HEK293 (cell line): ENCODE measurements around the gene SIK3.

Experiments
- HOXC10 ChIP-seq: sonication (generic); formaldehyde crosslinking; IDR thresholded peaks from 2 replicates; pipeline ENCODE4 v1.8.1; 2023; ENCODE audit warnings: mild to moderate bottlenecking, missing genetic modification reagents
- KLF8 ChIP-seq: fragments of 450-650 bp; formaldehyde crosslinking; IDR thresholded peaks from 2 replicates; pipeline ENCODE4 v1.5.1; 2016; ENCODE audit warnings: missing biosample characterization, missing genetic modification characterization
- KLF9 ChIP-seq: fragments of 450-650 bp; formaldehyde crosslinking; IDR thresholded peaks from 2 replicates; pipeline ENCODE4 v1.5.1; 2016; ENCODE audit warnings: missing biosample characterization, missing genetic modification characterization, low read depth
- OVOL3 ChIP-seq: fragments of 450-650 bp; formaldehyde crosslinking; IDR thresholded peaks from 2 replicates; pipeline ENCODE4 v1.5.1; 2016; ENCODE audit warnings: missing biosample characterization, missing genetic modification characterization
- SP2 ChIP-seq: fragments of 450-650 bp; formaldehyde crosslinking; IDR thresholded peaks from 2 replicates; pipeline ENCODE4 v1.5.1; 2016; ENCODE audit warnings: missing biosample characterization, missing genetic modification characterization
- SP7 ChIP-seq: fragments of 450-650 bp; formaldehyde crosslinking; IDR thresholded peaks from 2 replicates; pipeline ENCODE4 v1.5.1; 2016; ENCODE audit warnings: missing biosample characterization, missing genetic modification characterization
- TRIM28 ChIP-seq: IDR thresholded peaks from 2 replicates; pipeline ENCODE4 v1.6.1; 2011; ENCODE audit warnings: low read length, control low read depth, borderline replicate concordance
- WT1 ChIP-seq: fragments of 450-650 bp; formaldehyde crosslinking; IDR thresholded peaks from 2 replicates; pipeline ENCODE4 v1.5.1; 2016; ENCODE audit warnings: missing biosample characterization, missing genetic modification characterization
- ZBTB1 ChIP-seq: fragments of 450-650 bp; formaldehyde crosslinking; IDR thresholded peaks from 2 replicates; pipeline ENCODE4 v1.5.1; 2016; ENCODE audit warnings: missing biosample characterization, missing genetic modification characterization
- ZIC2 ChIP-seq: fragments of 450-650 bp; formaldehyde crosslinking; IDR thresholded peaks from 2 replicates; pipeline ENCODE4 v1.5.1; 2016; ENCODE audit warnings: missing biosample characterization, missing genetic modification characterization
- ZNF132 ChIP-seq: fragments of 450-650 bp; formaldehyde crosslinking; IDR thresholded peaks from 2 replicates; pipeline ENCODE4 v1.5.1; 2017; ENCODE audit warnings: missing biosample characterization, missing genetic modification characterization, borderline replicate concordance
- ZNF138 ChIP-seq: fragments of 450-650 bp; formaldehyde crosslinking; IDR thresholded peaks from 2 replicates; pipeline ENCODE4 v1.5.1; 2016; ENCODE audit warnings: missing biosample characterization, missing genetic modification characterization, borderline replicate concordance
- ZNF16 ChIP-seq: fragments of 450-650 bp; formaldehyde crosslinking; IDR thresholded peaks from 2 replicates; pipeline ENCODE4 v1.5.1; 2016; ENCODE audit warnings: low read depth, missing biosample characterization, missing genetic modification characterization
- ZNF184 ChIP-seq: fragments of 450-650 bp; IDR thresholded peaks from 2 replicates; pipeline ENCODE4 v1.5.1; 2018; ENCODE audit warnings: missing biosample characterization, mild to moderate bottlenecking, missing genetic modification characterization
- ZNF2 ChIP-seq: fragments of 450-650 bp; formaldehyde crosslinking; IDR thresholded peaks from 2 replicates; pipeline ENCODE4 v1.5.1; 2016; ENCODE audit warnings: missing biosample characterization, missing genetic modification characterization
- ZNF521 ChIP-seq: fragments of 450-650 bp; formaldehyde crosslinking; IDR thresholded peaks from 2 replicates; pipeline ENCODE4 v1.5.1; 2017; ENCODE audit warnings: missing biosample characterization, mild to moderate bottlenecking, missing genetic modification characterization
- ZNF561 ChIP-seq: fragments of 450-650 bp; IDR thresholded peaks from 2 replicates; pipeline ENCODE4 v1.5.1; 2018; ENCODE audit warnings: missing biosample characterization, missing genetic modification characterization, borderline replicate concordance
- ZNF596 ChIP-seq: fragments of 450-650 bp; IDR thresholded peaks from 2 replicates; pipeline ENCODE4 v1.5.0; 2018; ENCODE audit warnings: missing biosample characterization, mild to moderate bottlenecking, missing genetic modification characterization, moderate library complexity
- ZNF664 ChIP-seq: fragments of 450-650 bp; formaldehyde crosslinking; IDR thresholded peaks from 2 replicates; pipeline ENCODE4 v1.5.1; 2016; ENCODE audit warnings: missing biosample characterization, missing genetic modification characterization
- ZNF76 ChIP-seq: fragments of 450-650 bp; formaldehyde crosslinking; IDR thresholded peaks from 2 replicates; pipeline ENCODE4; 2016; ENCODE audit warnings: low read depth, missing biosample characterization, missing genetic modification characterization, borderline replicate concordance
- ZNF768 ChIP-seq: fragments of 450-650 bp; formaldehyde crosslinking; IDR thresholded peaks from 2 replicates; pipeline ENCODE4 v1.5.1; 2018; ENCODE audit warnings: missing biosample characterization, mild to moderate bottlenecking, missing genetic modification characterization
- TF ChIP-seq, protein P1 (sequence below): fragments of 450-650 bp; formaldehyde crosslinking; IDR thresholded peaks from 2 replicates; pipeline ENCODE4 v1.5.1; 2016; ENCODE audit warnings: missing biosample characterization, missing genetic modification characterization
- TF ChIP-seq, protein P2 (sequence below): fragments of 450-650 bp; formaldehyde crosslinking; IDR thresholded peaks from 2 replicates; pipeline ENCODE4 v1.5.1; 2017; ENCODE audit warnings: missing biosample characterization, missing genetic modification characterization
- TF ChIP-seq, protein P3 (sequence below): fragments of 450-650 bp; formaldehyde crosslinking; IDR thresholded peaks from 2 replicates; pipeline ENCODE4; 2016; ENCODE audit warnings: missing biosample characterization, missing genetic modification characterization
- TF ChIP-seq, protein P4 (sequence below): fragments of 450-650 bp; formaldehyde crosslinking; IDR thresholded peaks from 2 replicates; pipeline ENCODE4 v1.5.1; 2016; ENCODE audit warnings: missing biosample characterization, missing genetic modification characterization
- TF ChIP-seq, protein P5 (sequence below): fragments of 450-650 bp; formaldehyde crosslinking; conservative IDR thresholded peaks from 2 replicates; pipeline ENCODE4 v1.5.1; 2016; ENCODE audit warnings: low read depth, missing biosample characterization, missing genetic modification characterization

SIK3 gene

DNA sequence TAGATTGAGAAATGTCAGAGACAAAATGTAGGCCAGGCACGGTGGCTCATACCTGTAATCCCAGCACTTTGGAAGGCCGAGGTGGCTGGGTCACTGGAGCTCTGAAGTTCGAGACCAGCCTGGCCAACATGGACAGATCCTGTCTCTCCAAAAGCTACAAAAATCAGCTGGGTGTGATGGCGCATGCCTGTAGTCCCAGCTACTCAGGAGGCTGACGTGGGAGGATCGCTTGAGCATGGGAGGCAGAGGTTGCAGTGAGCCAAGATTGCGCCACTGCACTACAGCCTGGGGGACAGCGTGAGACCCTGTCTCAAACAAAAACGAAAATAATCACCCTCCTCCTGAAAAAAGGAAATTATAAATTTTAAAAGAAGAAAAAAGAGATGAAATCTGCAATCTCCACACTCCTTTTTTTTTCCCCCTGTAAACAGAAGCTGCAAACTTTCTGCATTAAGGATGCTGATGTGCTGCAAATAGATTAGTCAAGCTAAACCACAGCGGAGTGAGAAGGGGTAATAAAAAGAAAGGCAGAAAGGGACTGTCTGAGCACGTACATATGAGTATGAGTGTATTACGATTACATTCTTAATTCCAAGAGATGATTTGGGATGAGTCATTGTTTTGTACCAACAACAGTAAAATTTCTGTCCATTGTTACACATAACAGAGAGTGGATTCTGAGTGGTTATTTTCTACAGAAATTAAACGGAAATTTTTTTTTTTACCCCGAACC, 87.3 kb downstream of the SIK3 start (continued):
- TF ChIP-seq, protein P1, sequence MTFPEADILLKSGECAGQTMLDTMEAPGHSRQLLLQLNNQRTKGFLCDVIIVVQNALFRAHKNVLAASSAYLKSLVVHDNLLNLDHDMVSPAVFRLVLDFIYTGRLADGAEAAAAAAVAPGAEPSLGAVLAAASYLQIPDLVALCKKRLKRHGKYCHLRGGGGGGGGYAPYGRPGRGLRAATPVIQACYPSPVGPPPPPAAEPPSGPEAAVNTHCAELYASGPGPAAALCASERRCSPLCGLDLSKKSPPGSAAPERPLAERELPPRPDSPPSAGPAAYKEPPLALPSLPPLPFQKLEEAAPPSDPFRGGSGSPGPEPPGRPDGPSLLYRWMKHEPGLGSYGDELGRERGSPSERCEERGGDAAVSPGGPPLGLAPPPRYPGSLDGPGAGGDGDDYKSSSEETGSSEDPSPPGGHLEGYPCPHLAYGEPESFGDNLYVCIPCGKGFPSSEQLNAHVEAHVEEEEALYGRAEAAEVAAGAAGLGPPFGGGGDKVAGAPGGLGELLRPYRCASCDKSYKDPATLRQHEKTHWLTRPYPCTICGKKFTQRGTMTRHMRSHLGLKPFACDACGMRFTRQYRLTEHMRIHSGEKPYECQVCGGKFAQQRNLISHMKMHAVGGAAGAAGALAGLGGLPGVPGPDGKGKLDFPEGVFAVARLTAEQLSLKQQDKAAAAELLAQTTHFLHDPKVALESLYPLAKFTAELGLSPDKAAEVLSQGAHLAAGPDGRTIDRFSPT (tag by site-specific recombination) = peak; percentile 72
- TF ChIP-seq ZNF561 (tag by site-specific recombination) (no peak), SP7 (tag by site-specific recombination) (peak; percentile 77), OVOL3 (tag by site-specific recombination) (no peak), ZNF138 (tag by site-specific recombination) (no peak), KLF8 (peak; percentile 70; the same call in 1 of the 2 replicates), ZNF2 (no peak), ZNF664 (tag by site-specific recombination) (no peak), WT1 (tag by site-specific recombination) (peak; percentile 61), HOXC10 (CRISPR knock-in tag) (no peak), ZNF184 (tag by site-specific recombination) (no peak), ZNF132 (tag by site-specific recombination) (no peak), SP2 (tag by site-specific recombination) (no peak), ZNF521 (tag by site-specific recombination) (no peak), KLF9 (tag by site-specific recombination) (no peak), ZNF596 (tag by site-specific recombination) (no peak), ZNF768 (tag by site-specific recombination) (no peak), TRIM28 (0 out of 2 replicates have a peak, but pooled peaks have one; percentile 22), ZNF16 (tag by site-specific recombination) (no peak), ZIC2 (tag by site-specific recombination) (no peak), ZBTB1 (tag by site-specific recombination) (0 out of 2 replicates have a peak, but pooled peaks have one; percentile 65), ZNF76 (tag by site-specific recombination) (no peak)
- TF ChIP-seq, protein P2, sequence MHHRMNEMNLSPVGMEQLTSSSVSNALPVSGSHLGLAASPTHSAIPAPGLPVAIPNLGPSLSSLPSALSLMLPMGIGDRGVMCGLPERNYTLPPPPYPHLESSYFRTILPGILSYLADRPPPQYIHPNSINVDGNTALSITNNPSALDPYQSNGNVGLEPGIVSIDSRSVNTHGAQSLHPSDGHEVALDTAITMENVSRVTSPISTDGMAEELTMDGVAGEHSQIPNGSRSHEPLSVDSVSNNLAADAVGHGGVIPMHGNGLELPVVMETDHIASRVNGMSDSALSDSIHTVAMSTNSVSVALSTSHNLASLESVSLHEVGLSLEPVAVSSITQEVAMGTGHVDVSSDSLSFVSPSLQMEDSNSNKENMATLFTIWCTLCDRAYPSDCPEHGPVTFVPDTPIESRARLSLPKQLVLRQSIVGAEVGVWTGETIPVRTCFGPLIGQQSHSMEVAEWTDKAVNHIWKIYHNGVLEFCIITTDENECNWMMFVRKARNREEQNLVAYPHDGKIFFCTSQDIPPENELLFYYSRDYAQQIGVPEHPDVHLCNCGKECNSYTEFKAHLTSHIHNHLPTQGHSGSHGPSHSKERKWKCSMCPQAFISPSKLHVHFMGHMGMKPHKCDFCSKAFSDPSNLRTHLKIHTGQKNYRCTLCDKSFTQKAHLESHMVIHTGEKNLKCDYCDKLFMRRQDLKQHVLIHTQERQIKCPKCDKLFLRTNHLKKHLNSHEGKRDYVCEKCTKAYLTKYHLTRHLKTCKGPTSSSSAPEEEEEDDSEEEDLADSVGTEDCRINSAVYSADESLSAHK = no peak
- TF ChIP-seq, protein P3, sequence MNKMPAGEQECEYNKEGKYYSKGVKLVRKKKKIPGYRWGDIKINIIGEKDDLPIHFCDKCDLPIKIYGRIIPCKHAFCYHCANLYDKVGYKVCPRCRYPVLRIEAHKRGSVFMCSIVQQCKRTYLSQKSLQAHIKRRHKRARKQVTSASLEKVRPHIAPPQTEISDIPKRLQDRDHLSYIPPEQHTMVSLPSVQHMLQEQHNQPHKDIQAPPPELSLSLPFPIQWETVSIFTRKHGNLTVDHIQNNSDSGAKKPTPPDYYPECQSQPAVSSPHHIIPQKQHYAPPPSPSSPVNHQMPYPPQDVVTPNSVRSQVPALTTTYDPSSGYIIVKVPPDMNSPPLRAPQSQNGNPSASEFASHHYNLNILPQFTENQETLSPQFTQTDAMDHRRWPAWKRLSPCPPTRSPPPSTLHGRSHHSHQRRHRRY (tag by site-specific recombination) = no peak
- TF ChIP-seq, protein P4, sequence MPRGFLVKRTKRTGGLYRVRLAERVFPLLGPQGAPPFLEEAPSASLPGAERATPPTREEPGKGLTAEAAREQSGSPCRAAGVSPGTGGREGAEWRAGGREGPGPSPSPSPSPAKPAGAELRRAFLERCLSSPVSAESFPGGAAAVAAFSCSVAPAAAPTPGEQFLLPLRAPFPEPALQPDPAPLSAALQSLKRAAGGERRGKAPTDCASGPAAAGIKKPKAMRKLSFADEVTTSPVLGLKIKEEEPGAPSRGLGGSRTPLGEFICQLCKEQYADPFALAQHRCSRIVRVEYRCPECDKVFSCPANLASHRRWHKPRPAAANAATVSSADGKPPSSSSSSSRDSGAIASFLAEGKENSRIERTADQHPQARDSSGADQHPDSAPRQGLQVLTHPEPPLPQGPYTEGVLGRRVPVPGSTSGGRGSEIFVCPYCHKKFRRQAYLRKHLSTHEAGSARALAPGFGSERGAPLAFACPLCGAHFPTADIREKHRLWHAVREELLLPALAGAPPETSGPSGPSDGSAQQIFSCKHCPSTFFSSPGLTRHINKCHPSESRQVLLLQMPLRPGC (tag by site-specific recombination) = peak; percentile 86
- TF ChIP-seq, protein P5, sequence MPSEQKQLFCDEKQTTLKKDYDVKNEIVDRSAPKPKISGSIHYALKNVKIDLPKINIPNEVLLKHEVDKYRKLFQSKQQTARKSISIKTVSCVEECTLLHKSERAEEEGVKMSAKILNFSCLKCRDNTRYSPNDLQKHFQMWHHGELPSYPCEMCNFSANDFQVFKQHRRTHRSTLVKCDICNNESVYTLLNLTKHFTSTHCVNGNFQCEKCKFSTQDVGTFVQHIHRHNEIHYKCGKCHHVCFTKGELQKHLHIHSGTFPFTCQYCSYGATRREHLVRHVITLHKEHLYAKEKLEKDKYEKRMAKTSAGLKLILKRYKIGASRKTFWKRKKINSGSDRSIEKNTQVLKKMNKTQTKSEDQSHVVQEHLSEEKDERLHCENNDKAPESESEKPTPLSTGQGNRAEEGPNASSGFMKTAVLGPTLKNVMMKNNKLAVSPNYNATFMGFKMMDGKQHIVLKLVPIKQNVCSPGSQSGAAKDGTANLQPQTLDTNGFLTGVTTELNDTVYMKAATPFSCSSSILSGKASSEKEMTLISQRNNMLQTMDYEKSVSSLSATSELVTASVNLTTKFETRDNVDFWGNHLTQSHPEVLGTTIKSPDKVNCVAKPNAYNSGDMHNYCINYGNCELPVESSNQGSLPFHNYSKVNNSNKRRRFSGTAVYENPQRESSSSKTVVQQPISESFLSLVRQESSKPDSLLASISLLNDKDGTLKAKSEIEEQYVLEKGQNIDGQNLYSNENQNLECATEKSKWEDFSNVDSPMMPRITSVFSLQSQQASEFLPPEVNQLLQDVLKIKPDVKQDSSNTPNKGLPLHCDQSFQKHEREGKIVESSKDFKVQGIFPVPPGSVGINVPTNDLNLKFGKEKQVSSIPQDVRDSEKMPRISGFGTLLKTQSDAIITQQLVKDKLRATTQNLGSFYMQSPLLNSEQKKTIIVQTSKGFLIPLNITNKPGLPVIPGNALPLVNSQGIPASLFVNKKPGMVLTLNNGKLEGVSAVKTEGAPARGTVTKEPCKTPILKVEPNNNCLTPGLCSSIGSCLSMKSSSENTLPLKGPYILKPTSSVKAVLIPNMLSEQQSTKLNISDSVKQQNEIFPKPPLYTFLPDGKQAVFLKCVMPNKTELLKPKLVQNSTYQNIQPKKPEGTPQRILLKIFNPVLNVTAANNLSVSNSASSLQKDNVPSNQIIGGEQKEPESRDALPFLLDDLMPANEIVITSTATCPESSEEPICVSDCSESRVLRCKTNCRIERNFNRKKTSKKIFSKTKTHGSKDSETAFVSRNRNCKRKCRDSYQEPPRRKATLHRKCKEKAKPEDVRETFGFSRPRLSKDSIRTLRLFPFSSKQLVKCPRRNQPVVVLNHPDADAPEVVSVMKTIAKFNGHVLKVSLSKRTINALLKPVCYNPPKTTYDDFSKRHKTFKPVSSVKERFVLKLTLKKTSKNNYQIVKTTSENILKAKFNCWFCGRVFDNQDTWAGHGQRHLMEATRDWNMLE (tag by site-specific recombination) = no peak
